NCI-H2171 (cell line): ENCODE results near the gene PTBP3.
"Not testable (repeated sequence)": the region's sequence is repeated elsewhere in the genome, so short reads cannot be mapped to it uniquely, and the experiment has no call there.

Experiments used
- DNase-seq: peaks from one replicate; lab custom pipeline; 2025; lab: John Stamatoyannopoulos, UW

PTBP3 gene

GRCh38 chr9:112268413-112268812, 65.0 kb downstream of the PTBP3 start:
- no peak for DNase-seq

- DNase-seq = not testable (repeated sequence)
Observed at GRCh38 chr9:112267086-112267485, 66.3 kb downstream of the PTBP3 start.

GRCh38 chr9:112265391-112265790, 68.0 kb downstream of the PTBP3 start:
- DNase-seq = no peak

GRCh38 chr9:112262577-112262976, 70.8 kb downstream of the PTBP3 start:
- DNase-seq = no peak

- DNase-seq = no peak
Observed at GRCh38 chr9:112261133-112261532, 72.3 kb downstream of the PTBP3 start.

- DNase-seq = no peak
Observed at GRCh38 chr9:112258106-112258505, 75.3 kb downstream of the PTBP3 start.

GRCh38 chr9:112252194-112252593, 81.2 kb downstream of the PTBP3 start:
- DNase-seq = no peak

GRCh38 chr9:112249277-112249676, 84.1 kb downstream of the PTBP3 start:
- no peak for DNase-seq

- no peak for DNase-seq
Observed at GRCh38 chr9:112248722-112249121, 84.7 kb downstream of the PTBP3 start.

GRCh38 chr9:112247090-112247489, 86.3 kb downstream of the PTBP3 start:
- DNase-seq = no peak

GRCh38 chr9:112245126-112245525, 88.3 kb downstream of the PTBP3 start:
- no peak for DNase-seq

GRCh38 chr9:112242147-112242804, 91.1 kb downstream of the PTBP3 start:
- DNase-seq = no peak

GRCh38 chr9:112241491-112241890, 91.9 kb downstream of the PTBP3 start:
- no peak for DNase-seq

- no peak for DNase-seq
Observed at GRCh38 chr9:112239708-112240107, 93.7 kb downstream of the PTBP3 start.

GRCh38 chr9:112239284-112239683, 94.1 kb downstream of the PTBP3 start:
- no peak for DNase-seq

- no peak for DNase-seq
Observed at GRCh38 chr9:112234779-112235178, 98.6 kb downstream of the PTBP3 start.

- no peak for DNase-seq
Observed at GRCh38 chr9:112233769-112234168, 99.7 kb downstream of the PTBP3 start.

GRCh38 chr9:112232233-112232632, 101.2 kb downstream of the PTBP3 start:
- DNase-seq = no peak

GRCh38 chr9:112226091-112226490, 107.3 kb downstream of the PTBP3 start:
- no peak for DNase-seq

GRCh38 chr9:112224401-112225289, 108.8 kb downstream of the PTBP3 start:
- no peak for DNase-seq

- DNase-seq = no peak
Observed at GRCh38 chr9:112218908-112219307, 114.5 kb downstream of the PTBP3 start.

GRCh38 chr9:112212926-112213325, 120.5 kb downstream of the PTBP3 start:
- no peak for DNase-seq

GRCh38 chr9:112207451-112207850, 126.0 kb downstream of the PTBP3 start:
- DNase-seq = no peak
